NCI-H1105 treated with DMSO at 0.1 percent for 48 hours (cell line): ENCODE data around the gene PMEPA1.

ENCODE experiments used
- DNase-seq: peaks from one replicate; lab custom pipeline; 2025; lab: John Stamatoyannopoulos, UW

The PMEPA1 gene

GRCh38 chr20:57709823-57710799 is at the start of gene PMEPA1:
TSS of gene PMEPA1 (minus strand) at chr20:57710015. CDS start at chr20:57709582, 433 bp downstream.
- DNase-seq: peak; percentile 91

- no peak for DNase-seq
Observed at GRCh38 chr20:57757767-57758166, 48.0 kb upstream of the PMEPA1 start.

DNA sequence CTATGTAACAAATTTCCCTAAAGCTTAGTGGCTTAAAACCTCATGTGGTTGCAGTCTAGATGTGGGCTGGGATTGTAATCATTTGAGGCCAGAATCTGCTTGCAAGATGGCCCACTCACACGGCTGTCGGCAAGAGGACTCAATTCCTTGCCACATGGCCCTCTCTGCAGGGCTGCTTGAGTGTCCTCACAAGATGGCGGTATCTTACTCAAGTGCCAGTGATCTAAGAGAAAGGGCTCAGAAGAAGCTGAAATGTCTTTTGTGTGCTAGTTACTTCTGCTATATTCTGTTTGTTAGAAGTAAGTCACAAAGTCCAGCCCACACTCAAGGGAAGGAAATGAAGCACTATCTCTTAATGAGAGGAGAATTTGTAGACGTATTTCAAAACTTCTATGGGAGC is 47.1 kb upstream of the PMEPA1 start:
- no peak for DNase-seq

GRCh38 chr20:57756213-57756612 is 46.4 kb upstream of the PMEPA1 start:
- no peak for DNase-seq

- DNase-seq: no peak
Observed at GRCh38 chr20:57755609-57756008, 45.8 kb upstream of the PMEPA1 start.

- no peak for DNase-seq
Observed at GRCh38 chr20:57754190-57754589, 44.4 kb upstream of the PMEPA1 start.

GRCh38 chr20:57753332-57754164 is 43.7 kb upstream of the PMEPA1 start:
- DNase-seq: peak; percentile 46

GRCh38 chr20:57751411-57751810 is 41.6 kb upstream of the PMEPA1 start:
- no peak for DNase-seq

DNA sequence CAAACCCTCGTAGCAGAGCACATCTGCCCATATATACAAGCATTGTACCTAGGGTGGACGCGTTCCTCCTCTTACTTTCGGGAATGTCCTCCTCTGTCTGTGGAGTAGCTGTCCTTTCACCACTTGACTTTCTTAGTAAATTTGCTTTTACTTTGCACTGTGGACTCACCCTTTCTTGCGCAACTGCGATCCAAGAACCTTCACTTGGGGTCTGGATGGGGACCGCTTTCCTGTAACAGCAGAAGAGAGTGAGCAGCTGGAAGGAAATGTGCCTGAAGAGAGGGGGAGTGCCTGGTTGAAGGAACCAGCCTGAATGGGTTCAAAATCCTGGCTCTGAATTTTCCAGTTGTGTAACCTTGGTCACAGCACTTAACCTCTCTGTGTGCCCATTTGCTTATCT is 40.1 kb upstream of the PMEPA1 start:
- no peak for DNase-seq

- no peak for DNase-seq
Observed at GRCh38 chr20:57749131-57749690, 39.4 kb upstream of the PMEPA1 start.

DNA sequence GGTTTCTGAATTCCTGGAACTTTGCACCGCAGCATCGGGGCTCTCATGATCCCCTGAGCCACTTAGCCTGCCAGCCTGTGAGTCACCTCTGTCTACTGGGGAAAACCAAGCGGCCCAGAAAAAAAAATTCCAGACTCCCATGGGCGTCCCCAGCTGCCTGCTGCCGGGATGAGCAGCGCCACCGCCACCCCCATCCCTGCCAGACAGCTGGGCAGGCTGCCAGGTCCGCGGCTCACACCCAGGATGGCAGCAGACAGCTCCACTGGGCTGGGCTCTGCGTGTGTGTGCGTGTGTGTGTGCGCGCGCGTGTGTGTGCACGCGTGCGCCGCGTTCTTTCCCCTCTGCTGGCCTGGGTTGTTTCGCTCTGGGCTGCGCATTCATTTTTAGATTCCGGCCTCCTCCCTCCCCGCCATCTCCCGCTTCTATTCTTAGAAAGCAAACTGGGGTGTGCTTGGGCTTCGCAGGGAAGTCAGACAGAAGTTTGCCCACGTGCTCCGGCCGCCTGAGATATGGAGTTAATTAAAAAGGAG is 38.9 kb upstream of the PMEPA1 start:
- DNase-seq: peak; percentile 94

DNA sequence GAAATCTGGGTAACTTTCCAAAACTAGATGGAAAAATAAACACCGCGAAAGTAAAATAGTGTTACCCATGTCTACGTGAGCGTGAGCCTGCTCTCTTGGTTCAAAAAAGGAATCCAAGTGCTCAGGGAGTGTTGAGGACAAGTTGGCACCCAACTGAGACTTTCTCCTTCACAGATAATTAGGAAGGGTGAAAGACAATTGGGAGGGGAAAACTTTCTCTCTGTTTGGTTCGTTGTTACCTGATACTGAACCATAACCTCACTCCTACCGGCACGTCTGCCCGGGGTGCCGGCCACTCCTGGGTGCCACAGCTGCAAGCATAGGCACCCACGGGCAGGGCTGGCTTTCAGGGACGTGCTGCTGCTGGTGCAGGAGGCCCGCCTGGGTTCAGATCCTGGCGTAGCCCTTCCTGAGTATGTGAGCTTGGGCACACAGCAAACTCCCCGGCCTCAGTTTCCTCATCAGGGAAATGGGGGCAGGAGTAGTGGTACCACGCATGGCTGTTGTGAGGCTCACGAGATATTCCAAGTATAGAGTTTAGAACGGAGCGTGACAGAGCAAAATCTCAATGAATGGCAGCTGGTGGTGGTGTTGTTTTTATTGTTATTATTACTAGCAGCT is 38.2 kb upstream of the PMEPA1 start:
- no peak for DNase-seq

GRCh38 chr20:57746832-57747404 is 37.1 kb upstream of the PMEPA1 start:
- DNase-seq: no peak

DNA sequence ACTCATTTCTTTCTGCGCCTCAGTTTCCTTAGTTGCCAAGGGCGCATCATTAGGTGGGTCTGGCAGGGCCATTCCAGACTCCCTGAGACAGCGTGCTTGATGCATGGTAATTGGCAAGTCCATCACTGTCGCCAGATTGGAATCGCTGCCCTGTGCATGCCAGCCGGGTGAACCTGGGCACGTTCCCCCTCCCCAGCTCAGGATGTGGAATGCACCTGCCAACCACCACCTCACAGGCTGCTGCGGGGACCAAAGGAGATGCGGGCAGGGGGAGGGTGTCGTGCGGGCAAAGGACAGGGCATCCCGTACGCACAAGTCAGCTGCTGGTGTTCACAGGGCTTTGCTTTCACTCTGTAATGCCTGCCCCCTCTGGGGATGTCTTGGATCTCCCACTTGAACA is 36.4 kb upstream of the PMEPA1 start:
- no peak for DNase-seq

DNA sequence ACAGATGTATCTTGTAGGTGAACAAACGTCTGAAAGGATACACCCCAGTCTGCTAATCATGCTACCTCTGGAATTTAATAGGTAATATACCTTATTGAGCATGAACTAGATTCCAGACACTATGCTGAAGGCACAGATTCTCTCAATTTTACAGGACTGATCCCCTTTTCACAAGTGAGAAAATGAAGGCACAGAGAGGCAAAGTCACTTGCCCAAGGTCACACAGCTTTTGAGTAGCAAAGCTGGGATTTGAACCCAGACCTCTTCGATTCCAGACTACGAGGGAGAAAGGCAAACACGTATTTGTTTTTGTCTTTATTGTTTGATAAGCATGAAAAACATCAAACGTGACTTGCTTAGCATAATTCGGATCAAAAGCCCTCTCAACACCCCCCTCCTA is 34.4 kb upstream of the PMEPA1 start:
- no peak for DNase-seq

DNA sequence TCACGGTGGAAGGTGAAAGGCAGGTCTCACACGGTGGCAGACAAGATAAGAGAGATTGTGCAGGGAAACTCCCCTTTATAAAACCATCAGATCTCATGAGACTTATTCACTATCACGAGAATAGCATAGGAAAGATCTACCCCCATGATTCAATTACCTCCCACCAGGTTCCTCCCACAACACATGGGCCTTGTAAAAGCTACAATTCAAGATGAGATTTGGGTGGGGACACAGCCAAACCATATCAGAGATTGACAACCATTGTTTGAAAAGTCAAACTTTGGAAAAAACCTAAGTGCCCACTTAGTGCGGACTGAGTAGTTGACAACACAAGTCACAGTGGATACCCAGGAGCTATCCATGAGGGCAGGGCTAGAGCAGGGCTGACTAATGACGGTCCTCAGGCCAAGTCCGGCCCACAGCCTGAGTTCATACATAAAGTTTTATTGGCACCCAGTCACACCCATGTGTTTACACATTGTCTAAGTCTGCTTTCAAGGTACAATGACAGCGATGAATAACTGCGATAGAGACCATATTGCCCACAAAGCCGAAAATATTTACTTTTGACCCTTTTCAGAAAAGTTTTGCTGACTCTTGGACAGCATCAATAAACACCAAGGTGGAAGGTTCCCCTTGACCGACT is 33.8 kb upstream of the PMEPA1 start:
- DNase-seq: no peak

DNA sequence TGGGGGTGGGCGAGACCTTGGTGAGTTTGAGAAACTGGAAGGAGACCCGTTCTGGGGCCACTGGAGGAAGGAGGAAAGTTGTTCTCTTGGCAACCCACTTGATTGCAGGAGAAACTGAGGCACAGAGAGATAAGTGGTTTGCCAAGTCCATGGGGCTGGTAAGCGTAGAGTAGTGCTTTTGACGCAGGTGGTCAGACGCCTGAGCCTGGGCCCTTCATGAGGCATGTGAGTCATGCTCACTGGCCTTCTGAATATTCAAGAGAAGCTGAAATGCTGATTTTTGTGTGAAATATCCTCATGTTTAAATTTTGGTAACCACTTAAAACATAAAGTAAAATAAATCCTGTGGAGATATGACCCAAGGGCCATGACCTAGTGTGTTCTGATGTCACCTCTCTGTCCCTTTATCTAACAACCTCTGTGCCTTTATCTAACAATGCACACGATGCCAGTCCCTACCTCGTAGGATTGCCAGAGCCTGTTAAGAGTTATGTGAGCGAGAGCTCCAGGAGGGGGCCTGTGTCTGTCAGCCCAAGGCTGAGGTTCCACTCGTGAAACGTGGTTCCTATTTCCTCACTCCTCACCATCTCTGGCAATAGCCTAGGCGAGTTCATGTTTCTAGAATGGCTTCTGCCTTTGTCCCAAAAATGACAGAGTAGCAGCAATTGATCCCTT is 32.8 kb upstream of the PMEPA1 start:
- no peak for DNase-seq

- no peak for DNase-seq
Observed at GRCh38 chr20:57738484-57738883, 28.7 kb upstream of the PMEPA1 start.

GRCh38 chr20:57738053-57738452 is 28.2 kb upstream of the PMEPA1 start:
- DNase-seq: no peak

DNA sequence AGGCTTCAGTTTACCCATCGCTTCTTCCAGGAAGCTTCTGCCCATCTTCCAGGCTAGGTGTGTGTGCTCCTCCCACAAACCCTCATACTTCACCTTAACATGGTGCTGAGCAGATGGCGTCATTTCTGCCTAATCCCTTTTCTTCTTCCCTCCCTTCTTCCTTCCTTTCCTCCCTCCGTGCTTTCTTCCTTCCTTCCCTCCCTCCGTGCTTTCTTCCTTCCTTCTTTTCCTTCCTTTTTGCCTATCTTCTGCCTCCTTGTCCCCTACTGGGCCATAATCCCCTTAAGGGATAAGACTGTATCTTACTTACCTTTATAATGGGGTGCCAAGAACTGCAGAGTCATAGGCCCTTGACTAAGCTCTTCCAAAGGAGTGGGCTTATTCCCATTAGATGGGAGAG is 27.5 kb upstream of the PMEPA1 start:
- no peak for DNase-seq
